Measurements from ENCODE around the gene SLC22A9.
"Not testable (repeated sequence)": the region's sequence is repeated elsewhere in the genome, so short reads cannot be mapped to it uniquely, and the experiment has no call there.

SLC22A9 gene

DNA sequence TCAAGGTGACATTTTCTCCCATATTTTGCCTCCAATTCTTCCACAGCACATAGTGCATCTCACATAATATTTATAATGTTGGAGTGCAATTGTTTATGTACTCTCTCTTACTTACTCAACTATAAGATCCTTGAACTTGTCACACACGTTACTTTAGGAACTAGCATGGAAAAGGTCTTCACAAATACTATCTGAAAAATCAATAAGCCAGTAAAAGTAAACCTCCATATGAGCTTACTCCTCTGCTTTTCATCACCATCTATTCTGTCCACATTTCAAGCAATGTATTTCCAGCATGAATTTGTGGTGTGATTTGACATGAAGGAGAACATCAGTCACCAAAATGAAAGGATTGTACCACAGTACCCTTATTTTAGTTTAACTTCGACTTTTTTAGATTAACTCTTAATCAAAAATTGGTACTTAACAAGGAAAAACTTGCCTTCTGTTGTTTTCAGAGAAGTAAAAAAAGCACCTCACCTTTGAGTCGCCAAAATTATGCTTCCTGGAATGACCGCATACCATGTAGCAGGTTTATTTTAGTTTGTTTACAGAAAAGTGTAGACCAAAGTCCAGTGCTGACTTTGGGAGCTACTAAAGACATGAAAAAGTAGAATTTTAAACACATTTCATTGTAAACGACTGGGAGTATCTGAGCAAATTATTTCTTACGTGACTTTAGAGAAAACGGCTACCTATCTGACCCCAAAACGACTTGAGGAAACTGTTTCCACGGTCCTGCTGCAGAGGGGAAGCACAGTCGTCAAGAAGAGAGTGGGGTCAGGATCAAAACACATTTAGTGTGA lies at the start of gene SLC22A9:
Gene SLC22A9 (plus strand): TSS at position 621 of the 806 bp plus-strand sequence. CDS start 272 bp downstream, outside the sequence.
- Mint-ChIP-seq H3K36me3 (ENCODE audit: low read depth) (no peaks in the 10 kb centered on the region), H3K4me1 (no peaks in the 10 kb centered on the region), H3K27ac (no peak within 1 kb of the TSS), H3K4me3 (no peak within 1 kb of the TSS), H3K27me3 (peaks cover 24% of the 10 kb centered on the region), H3K9me3 (no peaks in the 10 kb centered on the region)
- ATAC-seq (no peak), DNase-seq (no peak)

DNA sequence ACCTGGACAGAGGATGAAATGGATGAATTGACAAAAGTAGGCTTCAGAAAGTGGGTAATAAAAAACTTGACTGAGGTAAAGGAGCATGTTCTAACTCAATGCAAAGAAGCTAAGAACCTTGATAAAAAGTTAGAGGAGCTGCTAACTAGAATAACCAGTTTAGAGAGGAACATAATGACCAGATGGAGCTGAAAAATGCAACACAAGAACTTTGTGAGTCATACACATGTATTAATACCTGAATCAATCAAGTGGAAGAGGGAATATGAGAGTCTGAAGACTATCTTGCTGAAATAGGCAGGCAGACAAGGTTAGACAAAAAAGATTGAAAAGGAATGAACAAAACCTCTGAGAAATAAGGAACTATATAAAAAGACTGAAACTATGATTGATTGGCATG lies 47.9 kb upstream of the SLC22A9 start:
- DNase-seq (no peak), ATAC-seq (no peak)
- peaks cover 26% of the 10 kb centered on the region for H3K9me3 Mint-ChIP-seq
- no peaks in the 10 kb centered on the region for H3K4me1 Mint-ChIP-seq
- no peak overlapping the region for H3K4me3 Mint-ChIP-seq
- H3K27me3 Mint-ChIP-seq, result peaks cover 2% of the 10 kb centered on the region
- no peaks in the 10 kb centered on the region for H3K36me3 Mint-ChIP-seq (ENCODE audit: low read depth)
- H3K27ac Mint-ChIP-seq, result no peak overlapping the region

GRCh38 chr11:63335089-63335488 lies 34.5 kb upstream of the SLC22A9 start:
- ATAC-seq; H3K4me3 Mint-ChIP-seq; H3K27ac Mint-ChIP-seq; H3K36me3 Mint-ChIP-seq (ENCODE audit: low read depth); H3K4me1 Mint-ChIP-seq; DNase-seq: not testable (repeated sequence)
- H3K27me3 Mint-ChIP-seq, result peaks cover 17% of the 10 kb centered on the region
- H3K9me3 Mint-ChIP-seq, result peaks cover 18% of the 10 kb centered on the region

GRCh38 chr11:63337070-63337469 lies 32.5 kb upstream of the SLC22A9 start:
- Mint-ChIP-seq H3K27me3 (peaks cover 17% of the 10 kb centered on the region), H3K4me3 (no peak overlapping the region), H3K9me3 (peaks cover 18% of the 10 kb centered on the region), H3K4me1 (no peaks in the 10 kb centered on the region), H3K27ac (no peak overlapping the region), H3K36me3 (ENCODE audit: low read depth) (no peaks in the 10 kb centered on the region)
- ATAC-seq (no peak), DNase-seq (no peak)

DNA sequence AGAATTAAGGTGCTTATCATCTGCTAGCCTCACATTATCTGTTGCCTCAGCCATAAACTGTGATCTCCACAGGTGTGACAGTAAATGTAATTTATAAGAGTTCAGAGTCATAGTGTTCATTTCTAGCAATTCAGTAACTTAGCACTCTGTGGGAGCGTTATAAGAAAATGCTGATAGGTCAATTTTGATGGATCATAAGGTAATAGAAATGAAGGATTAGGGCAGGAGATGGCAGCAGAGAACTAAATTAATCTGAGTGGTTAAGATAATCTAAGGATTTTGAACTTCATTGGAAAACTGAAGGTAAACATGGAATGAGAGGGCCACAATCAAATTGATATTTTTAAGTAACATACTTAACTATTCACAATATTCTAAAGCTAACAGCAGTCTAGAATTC lies 26.5 kb upstream of the SLC22A9 start:
- ATAC-seq, result no peak
- Mint-ChIP-seq H3K4me3 (no peak overlapping the region), H3K9me3 (no peaks in the 10 kb centered on the region), H3K4me1 (no peaks in the 10 kb centered on the region), H3K27me3 (peaks cover 17% of the 10 kb centered on the region), H3K27ac (no peak overlapping the region), H3K36me3 (ENCODE audit: low read depth) (no peaks in the 10 kb centered on the region)
- no peak for DNase-seq

GRCh38 chr11:63352144-63352543 lies 17.4 kb upstream of the SLC22A9 start:
- no peak for DNase-seq
- no peak overlapping the region for H3K27ac Mint-ChIP-seq
- H3K27me3 Mint-ChIP-seq, result peaks cover 11% of the 10 kb centered on the region
- H3K9me3 Mint-ChIP-seq, result peaks cover 5% of the 10 kb centered on the region
- no peak for ATAC-seq
- no peaks in the 10 kb centered on the region for H3K36me3 Mint-ChIP-seq (ENCODE audit: low read depth)
- H3K4me3 Mint-ChIP-seq, result no peak overlapping the region
- no peaks in the 10 kb centered on the region for H3K4me1 Mint-ChIP-seq

DNA sequence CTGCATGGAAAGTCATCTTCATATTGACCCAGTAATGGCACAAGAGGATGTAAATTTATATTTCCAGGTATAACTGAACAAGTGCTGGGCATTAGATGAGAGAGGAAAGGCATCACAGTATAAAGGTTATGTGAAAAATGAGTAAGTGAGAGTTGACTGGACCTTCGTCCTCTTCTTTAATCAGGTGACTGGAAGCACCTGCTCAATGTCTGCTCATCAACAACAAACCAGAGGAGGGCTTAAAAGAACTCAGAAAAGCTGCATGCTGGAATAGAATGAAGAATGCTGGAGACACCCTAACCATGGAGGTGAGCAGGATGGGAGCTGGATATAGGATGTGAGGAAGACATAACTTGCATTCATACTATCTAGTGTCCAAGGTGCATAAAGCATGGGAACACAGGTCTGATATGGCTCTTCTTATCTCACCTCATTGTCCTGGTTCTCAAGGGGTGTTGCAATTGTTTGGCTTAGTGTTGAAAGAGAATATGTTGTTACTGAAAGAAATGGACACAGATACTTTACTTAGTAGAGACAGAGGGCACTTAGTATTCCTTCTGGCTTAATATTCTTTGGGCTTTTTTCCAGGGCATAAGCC lies 7.3 kb upstream of the SLC22A9 start:
- peaks cover 22% of the 10 kb centered on the region for H3K27me3 Mint-ChIP-seq
- no peaks in the 10 kb centered on the region for H3K4me1 Mint-ChIP-seq
- ATAC-seq (no peak), DNase-seq (no peak)
- H3K27ac Mint-ChIP-seq, result no peak overlapping the region
- no peaks in the 10 kb centered on the region for H3K36me3 Mint-ChIP-seq (ENCODE audit: low read depth)
- H3K4me3 Mint-ChIP-seq, result no peak overlapping the region
- peaks cover 20% of the 10 kb centered on the region for H3K9me3 Mint-ChIP-seq

GRCh38 chr11:63369971-63370588 lies 495 bp downstream of the SLC22A9 start:
- H3K27ac Mint-ChIP-seq, result no peak overlapping the region
- no peaks in the 10 kb centered on the region for H3K9me3 Mint-ChIP-seq
- ATAC-seq (no peak), DNase-seq (no peak)
- H3K4me1 Mint-ChIP-seq, result no peaks in the 10 kb centered on the region
- H3K27me3 Mint-ChIP-seq, result peaks cover 21% of the 10 kb centered on the region
- no peak overlapping the region for H3K4me3 Mint-ChIP-seq
- H3K36me3 Mint-ChIP-seq (ENCODE audit: low read depth), result no peaks in the 10 kb centered on the region

GRCh38 chr11:63371396-63371795 lies 1.8 kb downstream of the SLC22A9 start:
- no peaks in the 10 kb centered on the region for H3K4me1 Mint-ChIP-seq
- no peak overlapping the region for H3K27ac Mint-ChIP-seq
- H3K4me3 Mint-ChIP-seq, result no peak overlapping the region
- no peaks in the 10 kb centered on the region for H3K9me3 Mint-ChIP-seq
- ATAC-seq (no peak), DNase-seq (no peak)
- no peaks in the 10 kb centered on the region for H3K36me3 Mint-ChIP-seq (ENCODE audit: low read depth)
- H3K27me3 Mint-ChIP-seq, result peaks cover 18% of the 10 kb centered on the region

DNA sequence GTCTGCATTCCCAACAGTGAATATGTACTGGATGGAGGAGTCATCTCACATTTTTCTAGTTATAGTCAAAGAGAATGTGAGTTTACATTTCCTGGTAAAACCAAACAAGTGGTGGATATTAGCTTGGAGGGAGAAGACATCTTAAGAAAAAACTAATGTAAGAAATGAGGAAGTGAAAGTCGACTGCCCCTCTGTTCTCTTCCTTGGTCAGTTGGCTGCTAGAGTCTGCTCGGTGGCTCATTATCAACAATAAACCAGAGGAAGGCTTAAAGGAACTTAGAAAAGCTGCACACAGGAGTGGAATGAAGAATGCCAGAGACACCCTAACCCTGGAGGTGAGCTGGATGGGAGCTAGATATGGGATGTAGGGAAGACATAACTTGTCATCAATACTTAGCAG lies 5.8 kb downstream of the SLC22A9 start:
- no peak for ATAC-seq
- no peak overlapping the region for H3K27ac Mint-ChIP-seq
- DNase-seq, result no peak
- no peaks in the 10 kb centered on the region for H3K4me1 Mint-ChIP-seq
- H3K9me3 Mint-ChIP-seq, result no peaks in the 10 kb centered on the region
- H3K36me3 Mint-ChIP-seq (ENCODE audit: low read depth), result no peaks in the 10 kb centered on the region
- H3K4me3 Mint-ChIP-seq, result no peak overlapping the region
- H3K27me3 Mint-ChIP-seq, result peaks cover 20% of the 10 kb centered on the region

DNA sequence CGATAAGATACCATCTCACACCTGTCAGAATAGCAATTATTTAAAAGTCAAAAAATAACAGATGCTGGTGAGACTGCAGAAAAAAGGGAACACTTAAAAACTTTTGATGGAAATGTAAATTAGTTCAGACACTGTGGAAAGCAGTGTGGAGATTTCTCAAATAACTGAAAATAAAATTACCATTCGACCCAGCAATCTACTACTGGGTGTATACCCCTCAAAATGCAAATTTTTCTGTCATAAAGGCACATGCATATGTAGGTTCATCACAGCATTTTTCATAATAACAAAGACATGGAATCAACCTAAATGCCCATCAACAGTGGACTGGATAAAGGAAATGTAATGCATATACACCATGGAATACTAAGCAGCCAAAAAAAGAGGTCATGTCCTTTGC lies 10.5 kb downstream of the SLC22A9 start:
- peaks cover 9% of the 10 kb centered on the region for H3K27me3 Mint-ChIP-seq
- no peaks in the 10 kb centered on the region for H3K9me3 Mint-ChIP-seq
- no peak for ATAC-seq
- H3K36me3 Mint-ChIP-seq (ENCODE audit: low read depth), result no peaks in the 10 kb centered on the region
- no peak overlapping the region for H3K27ac Mint-ChIP-seq
- no peak overlapping the region for H3K4me3 Mint-ChIP-seq
- DNase-seq, result no peak
- no peaks in the 10 kb centered on the region for H3K4me1 Mint-ChIP-seq

DNA sequence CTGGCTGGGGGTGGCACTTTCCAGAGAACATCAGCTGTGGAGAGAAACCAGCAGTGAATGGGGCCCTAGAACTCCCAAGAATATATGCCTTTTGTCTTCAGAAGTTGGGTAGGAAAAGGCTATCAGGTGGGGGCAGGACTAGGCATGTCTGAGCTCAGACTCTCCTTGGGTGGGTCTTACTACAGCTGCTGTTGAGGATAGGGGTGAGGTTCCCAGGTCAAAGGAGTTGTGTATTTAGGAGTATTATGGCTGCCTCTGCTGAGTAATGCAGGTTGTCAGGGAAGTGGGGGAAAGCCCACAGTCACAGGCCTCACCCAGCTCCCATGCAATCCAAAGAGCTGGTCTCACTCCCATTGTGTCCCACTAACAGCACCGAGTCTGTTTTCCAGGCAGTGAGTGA lies 26.1 kb downstream of the SLC22A9 start:
- Mint-ChIP-seq H3K4me3 (no peak overlapping the region), H3K9me3 (no peaks in the 10 kb centered on the region), H3K4me1 (no peaks in the 10 kb centered on the region), H3K36me3 (ENCODE audit: low read depth) (no peaks in the 10 kb centered on the region), H3K27me3 (peaks cover 41% of the 10 kb centered on the region), H3K27ac (no peak overlapping the region)
- ATAC-seq, result no peak
- DNase-seq, result no peak

DNA sequence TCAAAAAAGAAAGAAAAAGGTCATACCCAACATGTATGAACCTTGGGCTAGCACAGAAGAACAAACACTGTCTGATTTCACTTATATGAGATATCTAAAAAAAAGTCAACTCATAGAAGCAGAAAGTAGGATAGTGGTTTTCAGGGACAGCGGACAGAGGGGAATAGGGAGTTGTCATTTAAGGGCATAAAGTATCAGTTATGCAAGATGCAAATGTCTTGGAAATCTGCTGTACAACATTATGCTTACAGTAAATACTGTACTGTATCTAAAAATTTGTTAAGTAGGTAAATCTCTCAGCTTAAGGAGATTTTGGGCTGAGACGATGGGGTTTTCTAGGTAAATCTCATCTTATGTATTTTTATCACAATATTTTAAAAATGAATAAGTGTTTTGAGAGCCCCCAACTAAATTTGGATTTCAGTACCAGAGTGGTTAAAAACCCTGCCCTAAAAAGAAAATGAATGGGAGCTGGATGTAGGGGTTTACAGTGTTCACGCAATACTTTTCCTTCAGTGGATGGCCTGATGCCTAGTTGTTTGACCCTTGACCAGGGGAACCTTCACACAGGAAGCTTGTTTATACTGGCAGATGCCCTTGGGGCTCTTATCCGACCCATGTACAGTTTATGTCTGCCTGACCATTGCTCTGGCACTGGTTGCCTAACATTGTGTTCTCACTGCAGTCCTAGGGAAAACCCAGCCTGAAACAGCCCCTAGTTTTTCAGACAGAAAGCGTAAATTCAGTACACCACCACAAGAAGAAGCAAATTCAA lies 34.8 kb downstream of the SLC22A9 start:
- H3K9me3 Mint-ChIP-seq, result no peaks in the 10 kb centered on the region
- H3K4me1 Mint-ChIP-seq, result no peaks in the 10 kb centered on the region
- DNase-seq (no peak), ATAC-seq (no peak)
- H3K27ac Mint-ChIP-seq, result no peak overlapping the region
- no peak overlapping the region for H3K4me3 Mint-ChIP-seq
- H3K36me3 Mint-ChIP-seq (ENCODE audit: low read depth), result no peaks in the 10 kb centered on the region
- peaks cover 5% of the 10 kb centered on the region for H3K27me3 Mint-ChIP-seq

DNA sequence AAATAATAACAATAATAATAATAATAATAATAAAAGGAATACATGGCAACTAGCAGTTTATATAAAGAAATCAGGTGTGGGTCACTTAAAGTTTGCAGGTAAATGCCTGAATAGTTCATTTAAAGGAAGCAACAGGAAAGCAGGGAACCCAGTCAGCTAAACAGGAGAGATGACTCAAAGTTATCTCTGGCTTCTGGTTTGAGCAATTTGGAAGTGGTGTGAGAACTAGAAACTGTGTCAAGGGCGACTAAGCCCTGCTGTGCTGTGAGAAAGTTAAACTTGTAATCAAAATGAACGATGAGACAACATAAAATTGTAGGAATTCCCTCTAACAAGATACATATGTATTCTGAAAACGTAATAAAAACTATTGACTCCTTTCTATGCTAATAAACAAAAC lies 35.5 kb downstream of the SLC22A9 start:
- H3K4me3 Mint-ChIP-seq, result no peak overlapping the region
- no peaks in the 10 kb centered on the region for H3K36me3 Mint-ChIP-seq (ENCODE audit: low read depth)
- ATAC-seq, result no peak
- no peaks in the 10 kb centered on the region for H3K9me3 Mint-ChIP-seq
- no peak for DNase-seq
- H3K4me1 Mint-ChIP-seq, result no peaks in the 10 kb centered on the region
- no peak overlapping the region for H3K27ac Mint-ChIP-seq
- H3K27me3 Mint-ChIP-seq, result peaks cover 5% of the 10 kb centered on the region
